Measurements from ENCODE around the gene ACYP2. TPM values are rescaled to one million over a fixed set of nuclear protein-coding genes. Genes with fewer than 3 reads are reported as not detected.

ACYP2 gene
- total RNA-seq (2022; extraction: Qiagen RNA extraction) = 7.8 to 8.5 TPM (median 8.0 TPM) in 5 replicates

DNA sequence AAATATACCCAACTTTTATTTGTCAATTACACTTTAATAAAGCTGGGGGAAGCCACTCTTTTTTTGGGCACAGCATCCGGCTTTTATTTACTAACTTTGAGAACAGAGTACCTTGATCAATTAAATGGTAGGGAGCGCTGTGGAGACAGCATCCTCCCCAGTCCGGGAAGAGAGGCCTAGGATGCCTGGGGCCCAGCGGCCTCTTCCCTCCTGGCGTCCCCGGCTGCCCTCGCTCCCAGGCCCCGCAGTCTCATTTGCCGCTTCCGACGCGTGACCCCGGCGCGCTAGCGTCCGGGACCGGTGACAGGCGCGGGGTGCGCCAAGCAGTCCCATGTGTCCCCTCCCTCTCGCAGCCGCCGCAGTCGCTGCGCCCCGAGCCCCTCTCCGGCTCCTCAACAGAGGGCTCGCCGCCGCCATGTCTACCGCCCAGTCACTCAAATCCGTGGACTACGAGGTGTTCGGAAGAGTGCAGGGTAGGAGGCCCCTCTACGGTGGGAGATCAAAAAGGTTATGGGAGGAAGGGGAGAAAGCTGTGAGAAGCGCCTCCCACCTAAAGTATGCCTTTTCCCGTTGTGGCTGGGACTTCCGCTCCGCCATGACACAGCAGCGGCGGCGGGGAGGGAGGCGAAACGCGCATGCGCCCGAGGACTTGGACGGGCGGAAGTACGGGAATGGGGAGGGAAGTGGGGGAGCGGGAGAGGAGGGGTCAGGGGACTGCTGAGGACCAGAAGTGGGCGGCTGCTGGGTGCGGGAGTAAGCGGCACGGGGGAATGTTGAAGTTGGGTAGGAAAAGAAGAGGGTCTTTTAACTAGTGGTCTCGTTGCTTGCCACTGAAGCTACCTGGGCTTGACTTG lies at the start of gene ACYP2:
ACYP2 (plus strand) TSS at position 332 of the 854 bp plus-strand sequence.

DNA sequence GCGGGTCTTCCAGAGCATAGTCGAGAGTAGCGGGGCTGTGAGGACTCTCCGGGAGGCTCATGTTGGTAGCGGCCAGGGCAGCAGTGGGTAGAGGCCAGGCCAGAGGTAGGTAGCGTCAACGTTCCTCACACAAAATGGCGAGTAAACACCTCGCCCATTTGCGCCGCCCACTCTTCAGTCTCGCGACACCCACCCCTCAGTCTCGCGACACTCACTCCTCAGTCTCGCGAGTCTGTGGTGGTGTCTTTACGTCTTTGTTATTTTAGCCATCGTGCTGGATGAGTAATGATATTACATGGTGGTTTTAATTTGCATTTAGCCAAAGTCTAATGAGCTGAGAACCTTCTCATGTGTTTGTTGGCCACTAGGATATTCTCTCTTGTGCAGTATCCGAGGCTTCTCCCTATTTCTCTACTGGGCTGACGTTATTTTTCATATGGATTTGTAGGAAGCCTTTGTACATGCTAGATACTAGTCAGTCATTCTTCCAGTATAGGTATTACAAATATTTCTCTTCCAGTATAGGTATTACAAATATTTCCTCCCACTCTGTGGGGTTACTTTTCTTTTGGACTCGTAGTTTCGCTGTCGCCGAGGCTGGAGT lies 140.8 kb downstream of the ACYP2 start, which contains the start of gene TSPYL6:
TSPYL6 (minus strand) TSS at position 139 of the 604 bp plus-strand sequence; CDS start at position 61, 78 bp downstream.

Other genes starting within 250 kb of the ACYP2 start
- gene PSME4, start 144.6 kb upstream of the ACYP2 start, total RNA-seq (2022; extraction: Qiagen RNA extraction) = 40.5 to 50.2 TPM (median 44.3 TPM) in 5 replicates
- not detected in 5 replicates for gene TSPYL6, start 140.6 kb downstream of the ACYP2 start, total RNA-seq (2022; extraction: Qiagen RNA extraction)